ENCODE results near the gene SMIM30.
A peak's percentile ranks its signal among the peaks of the same experiment; 100 is the strongest.
"Not testable (repeated sequence)": the region's sequence is repeated elsewhere in the genome, so short reads cannot be mapped to it uniquely, and the experiment has no call there.

SMIM30 gene

DNA sequence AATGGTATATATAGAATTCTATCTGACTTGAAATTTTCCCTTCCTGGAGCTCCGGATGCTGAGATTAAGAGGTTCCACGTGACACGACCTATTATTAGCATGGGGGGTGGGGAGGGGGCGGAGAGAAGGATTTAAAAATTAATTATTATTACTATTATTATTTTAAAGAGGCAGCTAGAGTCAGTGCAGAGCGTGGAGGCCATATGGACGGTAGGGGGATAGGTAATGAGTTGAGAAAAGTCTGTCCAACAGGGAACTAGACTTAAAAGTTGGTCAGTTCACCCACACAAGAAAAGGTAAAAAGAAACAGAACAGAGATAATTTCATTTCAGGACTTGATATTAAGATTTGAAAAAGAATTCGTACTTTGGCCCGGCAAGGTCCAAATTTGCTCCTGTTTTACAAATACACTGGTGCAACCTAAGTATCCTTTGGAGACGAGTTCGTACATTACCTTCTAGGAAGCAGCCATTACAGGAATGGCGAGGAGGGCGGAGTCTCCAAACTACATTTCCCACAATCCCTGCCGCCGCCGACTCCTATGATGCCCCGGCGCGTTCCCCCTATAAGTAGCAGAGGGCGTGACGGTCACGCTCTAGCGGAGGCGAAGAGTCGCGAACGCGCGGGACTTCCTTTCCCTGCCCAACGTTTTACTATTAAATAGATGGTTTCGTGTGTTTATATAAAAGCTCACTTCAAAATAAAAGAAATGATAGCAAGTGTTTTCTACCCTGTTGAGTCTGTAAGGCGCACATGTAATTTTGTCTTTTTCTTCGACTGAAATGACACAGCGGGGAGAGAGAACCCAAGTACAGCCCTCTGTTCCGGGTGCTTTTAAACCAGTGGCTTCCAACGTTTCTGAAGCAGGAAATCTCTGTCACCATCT lies at the start of gene SMIM30:
Gene SMIM30 (minus strand): TSS at position 481 of the 886 bp plus-strand sequence. CDS start 976 bp downstream, outside the sequence.
- DNase-seq, result peak; percentile 65 to 73

- not testable (repeated sequence) for DNase-seq
Measured at GRCh38 chr7:113166176-113166575, 47.8 kb upstream of the SMIM30 start.

- DNase-seq, result no peak
Measured at GRCh38 chr7:113161050-113161449, 42.7 kb upstream of the SMIM30 start.

DNA sequence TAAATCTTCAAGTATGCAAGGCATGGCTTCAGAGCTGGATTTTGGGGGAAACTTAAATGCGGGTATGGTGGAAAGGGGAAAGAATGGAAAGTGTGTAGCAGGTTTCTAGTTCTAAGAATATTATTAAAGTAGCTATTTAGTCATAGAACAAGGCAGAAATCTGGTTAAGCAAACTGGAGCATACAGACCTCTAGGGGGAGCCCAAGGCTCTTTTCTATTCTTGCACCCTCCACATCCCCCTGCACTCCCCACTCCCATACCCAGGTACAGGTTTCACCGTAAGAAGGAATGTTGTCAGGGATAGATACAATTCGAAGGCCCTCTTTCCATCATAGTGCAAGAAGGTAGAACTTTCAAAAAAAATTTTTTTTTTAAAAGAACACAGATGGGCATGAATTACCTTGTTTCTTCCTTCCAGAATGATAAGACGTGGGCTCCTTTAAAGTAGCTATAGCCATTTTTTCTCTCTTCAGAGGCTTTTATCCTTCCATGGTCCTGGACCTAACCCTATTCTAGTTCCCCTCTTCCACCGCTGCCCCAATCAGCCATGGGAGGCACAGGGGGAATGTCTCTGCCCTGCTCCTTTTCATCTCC lies 41.5 kb upstream of the SMIM30 start:
- DNase-seq, result no peak

DNA sequence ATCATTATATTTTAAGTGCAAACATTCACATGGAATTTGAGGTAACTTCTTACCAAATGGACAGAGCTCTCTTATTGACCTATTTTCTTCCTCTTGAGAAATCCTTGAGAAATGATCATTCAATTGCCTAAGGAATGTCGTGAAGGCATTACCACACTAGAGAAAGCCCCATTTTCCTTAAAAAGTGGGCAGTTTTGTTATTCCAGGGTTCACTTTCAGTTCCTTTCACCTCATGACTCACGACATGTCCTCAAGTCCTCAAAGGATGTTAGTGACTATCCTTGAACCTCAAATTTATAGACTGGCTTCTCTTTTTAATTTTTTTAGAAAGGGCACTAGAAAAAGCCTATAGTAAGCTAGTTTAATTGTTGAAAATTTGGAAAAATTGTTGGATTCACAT lies 40.4 kb upstream of the SMIM30 start:
- DNase-seq, result no peak

DNA sequence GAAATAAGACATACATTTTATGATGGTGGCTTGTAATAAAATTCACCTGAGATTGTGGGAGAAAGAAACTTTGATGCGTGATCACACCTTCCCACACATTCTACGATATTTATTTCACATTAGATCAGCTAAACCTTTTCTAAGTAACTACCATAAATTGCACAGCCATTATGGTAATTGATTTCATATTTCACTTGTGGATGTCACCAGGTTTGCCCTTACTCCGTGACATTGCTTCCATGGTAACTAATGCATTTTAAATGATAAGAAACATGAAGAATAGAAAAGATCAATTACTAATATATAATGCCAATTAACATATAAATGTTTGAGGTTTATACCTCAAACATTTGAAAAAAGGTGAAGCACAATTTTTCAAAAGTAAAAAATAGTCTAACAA lies 35.8 kb upstream of the SMIM30 start:
- no peak for DNase-seq

DNA sequence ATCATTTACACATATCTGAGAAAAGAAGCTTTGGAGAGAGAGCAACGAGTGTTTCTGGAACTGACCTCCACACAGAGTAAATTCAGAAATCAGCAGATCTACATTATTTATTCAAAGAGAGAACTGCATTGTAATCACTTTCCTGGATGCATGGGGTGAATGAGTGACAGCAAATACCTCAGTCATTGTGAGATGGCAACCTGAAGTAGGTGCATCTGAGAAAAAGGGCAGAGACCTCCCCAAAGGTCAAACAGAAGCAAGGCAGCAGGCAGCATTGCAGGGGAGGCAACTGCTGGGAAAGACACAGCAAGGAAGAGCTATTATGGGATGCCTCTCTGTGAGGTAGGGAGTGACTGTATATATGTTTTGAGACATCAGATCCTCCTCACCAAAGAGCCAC lies 26.5 kb upstream of the SMIM30 start:
- DNase-seq, result no peak

DNA sequence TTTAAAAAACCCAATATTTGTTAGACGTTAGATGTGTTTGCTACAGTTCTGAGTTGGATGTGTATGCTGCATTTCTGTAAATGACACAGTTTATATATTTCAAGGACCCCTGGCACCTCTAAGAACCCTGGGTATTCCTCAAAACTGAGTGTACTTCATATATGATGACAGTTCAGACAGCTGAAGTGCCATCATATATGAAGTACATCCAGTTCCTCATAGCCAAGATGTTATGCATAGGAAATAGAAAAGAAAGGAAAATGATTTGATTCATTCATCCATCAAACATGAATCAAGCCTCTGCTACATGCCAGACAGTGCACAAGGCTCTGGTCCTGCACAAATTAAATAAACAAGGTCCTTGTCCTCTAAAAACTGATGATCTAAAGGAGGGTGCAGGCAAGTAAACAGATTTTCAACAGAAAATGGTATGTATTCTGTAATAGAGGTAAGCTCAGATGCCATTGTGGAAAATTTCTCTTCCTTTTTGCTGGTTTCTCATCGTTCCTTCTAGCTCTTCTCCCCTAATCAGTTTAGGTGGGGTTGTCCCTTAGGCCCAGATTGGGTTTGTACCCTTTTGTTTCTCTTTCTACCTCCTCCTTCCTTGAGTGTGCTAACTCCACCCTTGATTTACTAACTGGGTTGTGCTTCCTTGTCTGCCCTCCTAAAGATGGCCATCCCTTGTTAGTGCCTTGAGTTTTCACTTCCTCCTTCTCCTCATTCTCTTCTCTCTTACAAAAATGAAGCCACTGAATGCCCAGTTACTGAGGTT lies 25.3 kb upstream of the SMIM30 start:
- no peak for DNase-seq

DNA sequence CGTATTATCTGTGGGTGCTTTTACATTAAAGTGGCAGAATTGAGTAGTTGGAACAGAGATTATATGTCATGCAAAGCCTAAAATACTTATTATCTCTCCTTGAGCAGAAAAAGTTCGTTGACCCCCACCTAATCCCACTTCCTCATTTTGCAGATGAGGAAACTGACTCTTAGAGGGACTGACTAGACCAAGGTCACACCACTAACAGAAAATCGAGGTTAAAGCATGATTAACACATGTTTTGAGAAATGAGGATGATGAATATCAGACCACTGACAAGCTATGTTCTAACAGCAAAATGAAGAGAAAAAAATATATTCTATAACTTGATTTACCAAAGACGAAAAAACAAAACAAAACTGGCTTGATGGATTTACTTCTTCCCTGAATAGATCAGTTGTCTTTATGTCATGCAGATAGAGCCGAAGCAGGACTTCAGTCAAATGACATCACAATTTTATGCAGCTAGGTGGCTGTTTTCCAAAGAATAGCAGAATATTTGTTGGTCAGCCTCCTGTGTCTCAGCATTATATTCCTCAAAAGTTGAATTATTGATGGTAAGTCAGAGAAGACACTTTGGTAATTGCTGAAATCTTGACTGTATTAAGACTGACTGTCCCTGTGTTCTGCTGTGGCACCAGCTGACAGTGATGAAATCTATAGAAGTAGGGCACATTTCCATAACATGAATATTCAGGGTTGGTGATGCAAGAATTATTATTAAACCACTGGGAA lies 24.2 kb upstream of the SMIM30 start:
- no peak for DNase-seq

DNA sequence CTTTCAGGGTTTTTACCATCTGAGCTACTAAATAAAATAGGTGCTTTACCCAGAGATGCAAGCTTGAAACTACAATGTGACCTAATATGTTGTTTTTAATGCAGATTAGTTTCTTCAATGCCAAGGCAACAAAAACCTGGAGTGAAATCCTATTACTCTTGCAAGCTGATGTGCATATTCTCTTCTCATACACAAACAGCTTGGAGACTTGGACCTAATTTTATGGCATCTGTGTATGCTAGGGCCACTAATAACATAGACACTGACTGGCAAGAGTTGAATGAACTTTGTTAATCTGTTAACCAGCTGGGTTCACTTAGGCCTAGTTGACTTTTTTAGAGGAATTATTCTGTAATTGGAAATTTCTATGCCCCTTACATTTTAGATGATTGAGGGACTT lies 23.4 kb upstream of the SMIM30 start:
- no peak for DNase-seq

GRCh38 chr7:113140956-113141355 lies 22.6 kb upstream of the SMIM30 start:
- no peak for DNase-seq

- no peak for DNase-seq
Measured at GRCh38 chr7:113137241-113137640, 18.9 kb upstream of the SMIM30 start.

- no peak for DNase-seq
Measured at GRCh38 chr7:113134025-113134424, 15.7 kb upstream of the SMIM30 start.

DNA sequence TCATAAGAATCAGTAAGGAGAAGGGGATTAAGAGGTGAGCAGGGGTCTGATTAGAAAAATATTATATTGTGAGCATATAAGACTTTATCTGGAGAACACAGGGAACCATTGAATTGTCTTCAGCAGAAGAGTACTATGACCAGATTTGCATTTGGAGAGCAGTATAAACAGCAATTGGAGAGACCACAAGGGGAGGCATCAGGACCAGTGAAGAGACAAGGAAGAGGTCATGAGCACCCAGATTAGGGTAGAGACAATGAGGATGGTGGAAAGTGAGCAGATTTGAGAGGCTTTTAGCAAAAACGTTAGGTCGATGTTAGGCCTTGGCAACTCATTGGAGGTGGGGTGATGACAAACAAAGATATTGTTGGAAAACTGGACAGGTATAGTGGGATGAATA lies 13.0 kb upstream of the SMIM30 start:
- no peak for DNase-seq

- DNase-seq, result no peak
Measured at GRCh38 chr7:113128031-113128430, 9.7 kb upstream of the SMIM30 start.

DNA sequence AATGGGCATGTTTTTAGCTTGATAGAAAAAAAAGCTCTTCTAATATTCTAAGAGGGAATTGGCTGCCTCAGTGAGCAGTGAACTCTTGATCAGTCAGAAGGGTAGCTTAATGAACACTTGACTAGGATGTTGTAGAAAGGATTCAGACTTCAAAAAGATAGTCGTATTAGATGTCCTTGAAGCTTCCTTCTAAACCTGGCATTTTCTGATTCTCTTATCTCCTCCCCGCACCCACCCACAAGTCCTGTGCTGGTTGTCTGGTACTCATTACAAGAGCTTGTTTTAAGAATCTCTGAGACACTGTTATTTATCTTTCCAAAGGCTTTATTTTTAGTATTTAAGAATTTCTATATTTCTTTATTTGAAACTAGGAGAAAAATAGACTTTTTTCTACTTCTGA lies 7.4 kb upstream of the SMIM30 start:
- no peak for DNase-seq

- no peak for DNase-seq
Measured at GRCh38 chr7:113122744-113123143, 4.4 kb upstream of the SMIM30 start.

DNA sequence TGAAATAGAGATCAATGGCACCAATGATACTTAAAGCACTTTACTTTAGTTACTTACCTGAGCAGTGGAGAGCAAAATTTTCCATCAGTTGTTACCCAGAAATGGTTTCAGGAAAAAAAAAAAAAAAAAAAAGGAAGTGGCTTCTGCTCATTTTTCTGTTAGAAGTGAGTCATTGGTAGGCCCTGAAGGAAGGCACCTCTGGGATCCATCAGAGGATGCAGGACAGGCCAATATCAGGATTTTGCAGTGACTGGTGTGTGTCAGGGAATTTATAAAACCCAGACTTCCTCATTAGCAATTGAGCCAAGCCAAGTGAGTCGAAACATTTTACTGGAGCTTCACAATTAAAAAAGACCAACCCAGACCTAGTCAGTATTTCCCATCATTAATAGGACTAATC lies 2.3 kb upstream of the SMIM30 start:
- DNase-seq, result no peak

- DNase-seq, result no peak
Measured at GRCh38 chr7:113119429-113119828, 1.1 kb upstream of the SMIM30 start.

- DNase-seq, result not testable (repeated sequence)
Measured at GRCh38 chr7:113117374-113117774, 980 bp downstream of the SMIM30 start.

- no peak for DNase-seq
Measured at GRCh38 chr7:113113912-113114311, 4.4 kb downstream of the SMIM30 start.

GRCh38 chr7:113109718-113110117 lies 8.6 kb downstream of the SMIM30 start:
- no peak for DNase-seq

- no peak for DNase-seq
Measured at GRCh38 chr7:113100121-113100603, 18.2 kb downstream of the SMIM30 start.

Measured in cerebellar nuclear complex (tissue), 1 donor.